Breast epithelium (tissue), 3 donors: ENCODE results near the gene KAT6B.

ENCODE experiments used
- POLR2AphosphoS5 ChIP-seq, 3 donors: sonication (generic); formaldehyde crosslinking; IDR thresholded peaks; one replicate each; pipeline ENCODE4 v1.6.1; 2017; ENCODE audit warnings: antibody characterized with exemption in 3 of 3
- TF ChIP-seq, protein P1 (sequence below), 3 donors: fragments of 450-650 bp; IDR thresholded peaks; one replicate each; pipeline ENCODE4 v1.5.1; 2016 to 2017; ENCODE audit warnings: antibody characterized with exemption in 3 of 3, mild to moderate bottlenecking in 3 of 3, moderate library complexity in 3 of 3

DNA sequence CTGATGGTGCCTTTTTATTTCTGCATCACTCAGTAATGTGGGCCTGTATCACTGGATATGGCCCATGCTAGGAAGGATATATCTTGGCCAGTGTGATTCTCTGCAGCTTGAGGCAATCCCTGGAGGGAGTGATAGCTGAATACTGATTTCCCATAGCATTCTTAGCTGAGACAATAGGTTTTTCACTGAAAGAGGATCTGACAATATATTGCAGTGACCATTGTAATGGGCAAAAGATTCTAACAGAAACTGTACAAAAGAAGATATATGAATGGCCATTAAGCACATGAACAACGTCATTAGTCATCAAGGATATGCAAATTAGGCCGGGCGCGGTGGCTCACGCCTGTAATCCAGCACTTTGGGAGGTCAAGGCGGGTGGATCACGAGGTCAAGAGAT is 117.8 kb downstream of the KAT6B start:
- TF ChIP-seq, protein P1, sequence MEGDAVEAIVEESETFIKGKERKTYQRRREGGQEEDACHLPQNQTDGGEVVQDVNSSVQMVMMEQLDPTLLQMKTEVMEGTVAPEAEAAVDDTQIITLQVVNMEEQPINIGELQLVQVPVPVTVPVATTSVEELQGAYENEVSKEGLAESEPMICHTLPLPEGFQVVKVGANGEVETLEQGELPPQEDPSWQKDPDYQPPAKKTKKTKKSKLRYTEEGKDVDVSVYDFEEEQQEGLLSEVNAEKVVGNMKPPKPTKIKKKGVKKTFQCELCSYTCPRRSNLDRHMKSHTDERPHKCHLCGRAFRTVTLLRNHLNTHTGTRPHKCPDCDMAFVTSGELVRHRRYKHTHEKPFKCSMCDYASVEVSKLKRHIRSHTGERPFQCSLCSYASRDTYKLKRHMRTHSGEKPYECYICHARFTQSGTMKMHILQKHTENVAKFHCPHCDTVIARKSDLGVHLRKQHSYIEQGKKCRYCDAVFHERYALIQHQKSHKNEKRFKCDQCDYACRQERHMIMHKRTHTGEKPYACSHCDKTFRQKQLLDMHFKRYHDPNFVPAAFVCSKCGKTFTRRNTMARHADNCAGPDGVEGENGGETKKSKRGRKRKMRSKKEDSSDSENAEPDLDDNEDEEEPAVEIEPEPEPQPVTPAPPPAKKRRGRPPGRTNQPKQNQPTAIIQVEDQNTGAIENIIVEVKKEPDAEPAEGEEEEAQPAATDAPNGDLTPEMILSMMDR (IDR thresholded peaks at IDR 0.05): no peak
- no peak for TF ChIP-seq POLR2AphosphoS5 (IDR thresholded peaks at IDR 0.05)
